Occipital lobe (tissue), 2 donors: ENCODE measurements around the gene PDZD7. TPM values are rescaled to one million over a fixed set of nuclear protein-coding genes. Genes with fewer than 3 reads are reported as not detected.

ENCODE experiments used
- DNase-seq: peaks from one replicate; lab custom pipeline; 2025; lab: John Stamatoyannopoulos, UW
- total RNA-seq: library from RNA; depleted of rRNA; stranded (reverse); fragments of >200 nt; gene quantifications from one replicate; pipeline ENCODE4 v1.2.3, GENCODE V29; 2014

Gene PDZD7
- 4.5 TPM for total RNA-seq

DNA sequence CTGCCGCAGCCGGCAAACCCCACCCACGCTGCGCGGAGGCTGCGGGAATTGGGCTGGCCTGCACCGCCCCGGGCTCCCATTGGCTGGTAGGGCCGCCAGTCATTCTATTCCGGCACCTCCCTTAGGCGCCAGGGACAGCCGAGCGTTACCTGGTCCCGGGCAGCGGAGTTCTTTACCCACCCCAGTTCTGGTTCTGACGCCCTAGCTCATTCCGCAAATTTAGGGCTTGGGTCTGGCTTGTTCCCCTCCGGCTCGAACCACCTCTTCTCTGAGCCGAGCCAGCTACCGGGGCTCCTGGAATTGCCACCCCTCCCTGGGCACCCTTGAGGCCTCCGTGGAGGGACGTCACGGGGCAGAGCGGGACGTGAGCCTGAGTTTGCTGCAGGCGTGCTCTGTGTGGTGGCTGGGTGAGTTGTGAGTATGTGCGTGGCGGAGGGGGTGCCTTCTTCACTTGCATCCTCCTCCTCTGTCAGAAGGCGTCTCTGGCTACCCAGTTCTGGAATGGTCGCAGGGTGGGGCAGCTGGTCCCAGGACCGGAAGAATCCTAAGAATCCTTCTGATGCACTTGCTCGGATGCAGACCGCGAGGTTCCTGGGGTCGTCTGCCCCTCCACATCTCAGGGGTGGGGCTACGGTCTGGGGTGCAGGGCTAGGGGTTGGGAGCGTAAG, at the start of gene PDZD7, which contains the start of gene SFXN3:
Gene PDZD7, minus strand, starts transcription at position 2 of the 668 bp plus-strand sequence. CDS start 910 bp downstream, outside the sequence.
Gene SFXN3, plus strand, starts transcription at position 107 of the 668 bp plus-strand sequence. CDS start 3,461 bp downstream, outside the sequence.
- DNase-seq = peak; percentile 93

DNA sequence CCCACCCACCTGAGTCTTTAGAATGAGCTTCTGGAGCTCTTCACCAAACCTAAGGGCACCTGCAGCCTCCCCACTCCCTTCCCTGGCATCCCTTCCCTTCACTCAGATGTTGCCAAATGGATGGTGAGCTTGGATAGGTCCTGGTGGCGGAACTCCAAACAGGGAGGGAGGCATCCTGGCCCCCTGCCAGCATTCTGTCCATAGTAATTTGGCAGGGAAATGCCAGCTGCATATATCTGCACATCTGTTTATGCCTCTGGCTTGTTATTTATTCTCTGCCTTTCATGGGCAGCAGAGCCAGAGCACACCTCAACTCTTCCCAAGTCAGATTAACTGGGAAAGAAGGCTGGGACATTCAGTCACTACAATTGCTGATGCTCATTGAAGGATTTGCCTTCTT, 48.9 kb upstream of the PDZD7 start:
- no peak for DNase-seq

DNA sequence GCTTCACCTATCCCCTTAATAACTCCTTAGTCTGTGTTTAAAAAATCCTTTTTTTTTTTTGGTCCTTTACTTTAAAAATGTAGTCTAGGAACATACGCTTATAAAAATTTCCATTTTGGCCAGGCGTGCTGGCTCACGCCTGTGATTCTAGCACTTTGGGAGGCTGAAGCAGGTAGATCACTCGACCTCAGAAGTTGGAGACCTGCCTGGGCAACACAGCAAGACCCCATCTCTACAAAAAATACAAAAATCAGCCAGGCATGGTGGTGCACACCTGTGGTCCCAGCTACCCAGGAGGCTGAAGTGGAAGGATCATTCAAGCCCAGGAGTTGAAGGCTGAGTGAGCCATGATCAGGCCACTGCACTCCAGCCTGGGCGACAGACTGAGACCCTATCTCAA, 45.7 kb upstream of the PDZD7 start:
- DNase-seq = no peak

DNA sequence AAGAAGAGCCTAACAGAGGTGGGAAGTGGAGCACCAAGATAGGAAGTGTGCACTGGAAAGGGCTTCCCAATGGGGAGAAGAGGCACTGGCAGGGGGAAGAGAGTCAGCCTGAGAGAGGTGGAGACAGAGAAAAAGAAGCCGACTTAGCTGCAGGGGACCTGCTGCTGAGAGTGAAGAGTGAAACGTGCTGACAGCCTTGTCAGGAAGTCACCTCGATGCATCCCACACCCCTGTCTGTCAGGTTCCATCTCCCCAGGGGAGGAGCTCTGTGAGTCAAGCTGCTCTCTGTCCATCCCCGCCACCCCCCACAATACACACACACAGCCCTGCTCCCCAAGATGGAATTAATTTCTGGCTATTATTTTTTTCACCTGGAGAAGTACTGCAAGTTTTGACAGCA, 44.8 kb upstream of the PDZD7 start:
- DNase-seq = no peak

DNA sequence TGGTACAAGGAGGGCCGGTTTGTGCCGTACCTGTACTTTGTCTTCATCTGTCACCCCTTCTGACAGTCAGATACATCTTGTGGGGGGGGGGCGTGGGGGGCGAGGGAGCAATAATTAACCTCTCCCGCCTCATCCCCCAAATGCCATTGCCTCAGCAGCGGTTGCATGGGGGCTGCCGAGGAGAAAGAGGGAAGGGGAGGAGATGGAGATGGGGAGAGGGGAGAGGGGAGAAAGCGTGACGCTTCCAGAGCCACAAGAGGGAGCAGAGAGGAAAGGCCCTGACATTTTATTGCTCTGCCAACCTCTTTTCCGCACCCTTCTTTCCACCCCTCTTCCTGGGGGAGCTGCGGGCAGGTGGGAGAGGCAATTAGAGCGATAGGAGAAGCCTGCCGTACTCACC, 42.7 kb upstream of the PDZD7 start:
- no peak for DNase-seq

GRCh38 chr10:101072923-101073322, 42.0 kb upstream of the PDZD7 start:
- no peak for DNase-seq

DNA sequence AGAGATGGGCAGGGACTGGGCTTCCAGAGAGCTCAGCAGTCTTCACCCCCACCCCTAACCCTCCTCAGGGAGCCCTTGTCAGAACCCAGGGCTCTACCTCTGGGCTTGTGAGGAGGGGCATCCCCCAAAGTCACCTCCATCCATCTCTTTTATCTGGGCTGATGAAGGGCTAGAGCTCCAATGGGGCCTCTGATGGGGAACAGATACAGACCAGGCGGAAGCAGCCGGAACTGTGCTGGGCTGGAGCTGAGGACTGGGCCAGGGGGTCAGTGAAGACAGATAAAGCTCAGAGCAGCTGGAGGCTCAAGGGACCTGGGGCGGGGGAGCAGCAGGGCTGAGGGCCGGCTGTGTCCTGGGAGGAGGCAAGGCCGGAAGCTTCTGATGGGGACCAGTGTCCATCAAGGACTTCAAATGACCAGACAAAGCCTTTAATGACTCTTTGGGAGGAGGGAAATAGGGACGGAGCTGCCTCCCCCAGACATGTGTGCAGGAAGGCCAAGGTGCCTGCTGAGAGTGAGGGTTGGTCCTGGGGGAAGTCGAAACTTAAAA, 41.0 kb upstream of the PDZD7 start:
- no peak for DNase-seq

DNA sequence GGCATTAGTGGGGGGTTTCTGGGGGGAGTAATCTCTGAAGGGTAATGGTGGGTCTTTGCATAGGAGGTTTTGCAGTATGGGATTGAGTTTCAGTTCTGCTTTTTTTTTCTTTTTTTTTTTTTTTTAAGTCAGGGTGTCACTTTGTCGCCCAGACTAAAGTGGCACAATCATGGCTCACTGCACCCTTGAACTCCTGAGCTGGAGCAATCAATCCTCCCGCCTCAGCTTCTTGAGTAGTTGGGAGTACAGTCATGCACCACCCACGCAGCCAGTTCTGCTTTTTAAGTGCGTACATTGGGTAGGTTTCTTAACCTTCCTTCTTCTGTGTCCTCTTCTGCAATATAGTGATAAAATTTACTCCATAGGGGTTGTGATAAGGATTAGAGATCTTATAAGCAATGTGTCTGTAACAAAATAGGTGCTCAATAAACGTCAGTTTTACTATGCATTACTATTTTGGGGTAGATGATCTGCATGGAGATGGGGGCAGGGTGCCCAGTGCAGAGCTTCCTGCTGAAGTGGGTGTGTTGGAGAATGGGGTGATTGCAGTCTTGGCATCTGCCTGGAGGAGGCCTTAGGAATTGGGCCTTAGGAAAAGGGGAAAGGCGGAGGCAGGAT, 40.4 kb upstream of the PDZD7 start:
- DNase-seq = no peak

DNA sequence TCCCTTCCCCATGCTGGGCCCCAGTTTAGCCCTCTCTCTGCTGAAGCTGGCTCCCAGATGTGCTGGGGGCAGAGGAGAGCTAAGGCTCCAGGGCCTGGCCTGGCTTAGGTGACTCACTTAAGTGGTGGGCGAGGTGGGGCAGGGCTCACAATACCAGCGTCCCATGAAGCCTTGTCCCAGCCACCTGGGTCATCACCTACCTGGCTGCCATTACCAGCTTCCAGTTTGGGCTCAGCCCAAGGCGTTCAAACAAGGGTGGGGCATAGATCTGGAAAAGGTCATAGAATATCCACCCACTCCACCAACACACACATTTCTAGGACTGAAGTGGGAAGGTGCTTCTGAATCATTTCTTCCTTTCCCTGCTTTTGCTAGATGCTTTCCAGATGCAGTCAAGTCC, 39.2 kb upstream of the PDZD7 start:
- DNase-seq = no peak

DNA sequence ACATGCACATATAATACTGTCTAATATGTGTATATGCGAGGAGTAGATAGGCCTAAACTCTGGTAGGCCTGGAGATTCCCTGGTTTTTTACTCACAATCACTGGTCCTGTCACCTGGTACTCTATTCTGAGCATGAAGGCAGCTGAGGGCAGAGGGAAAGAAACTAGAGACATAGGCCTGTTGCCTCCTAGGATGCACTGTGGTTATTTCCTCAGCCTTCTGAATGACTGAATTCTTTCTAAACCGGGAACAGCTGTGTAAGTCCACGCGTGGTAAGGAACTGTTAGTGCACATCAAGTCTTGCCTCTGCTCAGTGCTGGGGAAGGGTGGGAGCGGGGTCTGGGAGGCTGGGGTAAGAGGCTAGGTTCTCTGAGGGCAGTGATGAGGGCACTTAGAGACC, 38.5 kb upstream of the PDZD7 start:
- no peak for DNase-seq

GRCh38 chr10:101067356-101068083, 36.6 kb upstream of the PDZD7 start:
- peak; percentile 14 for DNase-seq

GRCh38 chr10:101066896-101067355, 36.0 kb upstream of the PDZD7 start:
- DNase-seq = no peak

- DNase-seq = no peak
These were observed 35.4 kb upstream of the PDZD7 start for GRCh38 chr10:101066146-101066895.

- no peak for DNase-seq
These were observed 34.7 kb upstream of the PDZD7 start for GRCh38 chr10:101065481-101066145.

DNA sequence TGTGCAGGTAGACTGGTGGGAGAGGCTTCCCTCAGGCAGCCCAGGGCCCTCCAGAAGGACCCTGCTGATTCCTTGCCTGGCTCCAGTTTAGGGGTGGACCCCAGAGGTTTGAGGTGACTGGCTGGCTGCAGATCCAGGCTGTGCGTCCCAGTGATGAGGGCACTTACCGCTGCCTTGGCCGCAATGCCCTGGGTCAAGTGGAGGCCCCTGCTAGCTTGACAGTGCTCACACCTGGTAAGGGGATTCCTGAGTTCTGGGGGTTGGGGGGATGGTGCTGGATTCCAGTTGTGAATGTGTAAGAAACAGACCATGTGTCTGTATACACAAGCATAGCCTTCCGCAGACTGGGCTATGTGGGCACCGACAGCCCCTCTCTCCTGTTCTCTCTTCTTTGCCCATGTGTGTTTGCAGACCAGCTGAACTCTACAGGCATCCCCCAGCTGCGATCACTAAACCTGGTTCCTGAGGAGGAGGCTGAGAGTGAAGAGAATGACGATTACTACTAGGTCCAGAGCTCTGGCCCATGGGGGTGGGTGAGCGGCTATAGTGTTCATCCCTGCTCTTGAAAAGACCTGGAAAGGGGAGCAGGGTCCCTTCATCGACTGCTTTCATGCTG, 33.6 kb upstream of the PDZD7 start:
- no peak for DNase-seq

DNA sequence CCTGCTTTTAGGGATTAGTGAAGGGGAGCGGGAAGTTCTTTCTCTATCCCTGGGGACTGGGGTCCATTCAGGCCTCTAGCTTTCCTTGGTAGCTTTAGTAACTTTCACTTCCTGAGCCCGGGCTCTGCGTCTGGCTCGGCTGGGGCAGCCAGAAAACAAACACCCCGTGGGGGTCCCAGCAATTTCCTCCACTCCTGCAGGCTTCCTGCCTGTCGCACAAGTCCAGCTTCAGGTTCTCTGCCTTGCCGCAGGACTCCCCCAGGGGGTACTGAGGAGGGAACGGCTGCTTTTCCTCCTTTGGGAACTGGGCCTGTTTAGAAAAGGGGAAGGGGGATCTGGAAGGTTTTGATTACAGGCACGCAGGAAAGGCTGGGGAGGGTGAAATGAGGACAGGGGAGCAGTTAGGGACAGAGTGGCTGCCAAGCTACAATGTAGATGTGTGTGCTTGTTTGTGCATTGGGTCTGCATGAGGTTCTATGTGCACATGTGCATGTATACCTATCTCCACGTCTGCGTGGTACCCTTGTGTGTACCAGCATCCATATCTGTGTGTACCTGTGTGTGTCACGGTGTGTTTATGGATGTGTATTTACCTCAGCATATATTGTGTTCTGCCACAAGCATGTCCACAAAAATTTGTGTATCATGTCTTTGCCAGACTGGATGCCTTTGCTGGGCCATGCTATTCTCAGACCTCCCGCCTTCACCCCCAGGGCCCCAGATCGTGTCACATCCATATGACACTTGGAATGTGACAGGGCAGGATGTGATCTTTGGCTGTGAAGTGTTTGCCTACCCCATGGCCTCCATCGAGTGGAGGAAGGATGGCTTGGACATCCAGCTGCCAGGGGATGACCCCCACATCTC, 32.9 kb upstream of the PDZD7 start:
- DNase-seq = no peak

- no peak for DNase-seq
These were observed 32.2 kb upstream of the PDZD7 start for GRCh38 chr10:101063050-101063525.

- DNase-seq = no peak
These were observed 31.5 kb upstream of the PDZD7 start for GRCh38 chr10:101062232-101063049.
